HepG2 (cell line): Measurements from ENCODE around the gene GPS1. TPM values are rescaled to one million over a fixed set of nuclear protein-coding genes. Genes with fewer than 3 reads are reported as not detected.

Experiments used
- FOSL2 ChIP-seq: sonication (generic); formaldehyde crosslinking; IDR thresholded peaks from 2 replicates; pipeline ENCODE4 v1.4.0; 2020; ENCODE audit warnings: missing genetic modification reagents
- FOXP1 ChIP-seq, 2 experiments: fragments of 450-650 bp in 1 of 2; IDR thresholded peaks; 2 replicates each; pipeline ENCODE4 v1.6.1; 2017 to 2018; ENCODE audit warnings: antibody characterized with exemption in 1 of 2
- GATAD1 ChIP-seq: IDR thresholded peaks from 2 replicates; pipeline ENCODE4 v1.6.1; 2016; ENCODE audit warnings: missing genetic modification reagents, missing compliant biosample characterization
- HDAC1 ChIP-seq: sonication (generic); formaldehyde crosslinking; IDR thresholded peaks from 2 replicates; pipeline ENCODE4 v1.5.1; 2020; ENCODE audit warnings: mild to moderate bottlenecking, missing genetic modification reagents
- HNRNPLL ChIP-seq: fragments of 200-400 bp; formaldehyde crosslinking; IDR thresholded peaks from 2 replicates; pipeline ENCODE4 v1.6.1; 2017; ENCODE audit warnings: mild to moderate bottlenecking, low read depth, low read length; ENCODE audit not compliant: poor library complexity, severe bottlenecking
- KLF6 ChIP-seq: IDR thresholded peaks from 2 replicates; pipeline ENCODE4 v1.8.0; 2016; ENCODE audit warnings: missing biosample characterization, missing genetic modification reagents
- MIXL1 ChIP-seq: IDR thresholded peaks from 2 replicates; pipeline ENCODE4 v1.6.1; 2016
- MTA1 ChIP-seq: sonication (generic); formaldehyde crosslinking; IDR thresholded peaks from 2 replicates; pipeline ENCODE4 v1.4.0; 2020; ENCODE audit warnings: missing genetic modification reagents, mild to moderate bottlenecking, borderline replicate concordance
- MTF2 ChIP-seq: sonication (generic); formaldehyde crosslinking; IDR thresholded peaks from 2 replicates; pipeline ENCODE4 v1.5.0; 2020; ENCODE audit warnings: missing genetic modification reagents, borderline replicate concordance
- PTBP1 ChIP-seq: fragments of 200-400 bp; formaldehyde crosslinking; IDR thresholded peaks from 2 replicates; pipeline ENCODE4 v1.6.1; 2018; ENCODE audit warnings: low read length, low read depth; ENCODE audit not compliant: poor library complexity, severe bottlenecking
- REL ChIP-seq: sonication (generic); formaldehyde crosslinking; conservative IDR thresholded peaks from 2 replicates; pipeline ENCODE4 v1.8.0; 2022; ENCODE audit warnings: mild to moderate bottlenecking, missing genetic modification reagents, moderate library complexity
- TBL1XR1 ChIP-seq: fragments of 150-350 bp; IDR thresholded peaks from 2 replicates; pipeline ENCODE4 v1.6.1; 2014; ENCODE audit warnings: borderline replicate concordance, low read length; ENCODE audit not compliant: partially characterized antibody
- ZBTB38 ChIP-seq: sonication (generic); formaldehyde crosslinking; IDR thresholded peaks from 2 replicates; pipeline ENCODE4 v1.5.1; 2020; ENCODE audit warnings: mild to moderate bottlenecking, missing genetic modification reagents
- ZFP36 ChIP-seq: fragments of 150-350 bp; IDR thresholded peaks from 2 replicates; pipeline ENCODE4 v1.6.1; 2018; ENCODE audit warnings: borderline replicate concordance, low read length, low read depth; ENCODE audit not compliant: partially characterized antibody
- ZMYM4 ChIP-seq: sonication (generic); formaldehyde crosslinking; IDR thresholded peaks from 2 replicates; pipeline ENCODE4 v1.8.1; 2023; ENCODE audit warnings: mild to moderate bottlenecking, missing genetic modification reagents
- ZNF510 ChIP-seq: sonication (generic); formaldehyde crosslinking; IDR thresholded peaks from 2 replicates; pipeline ENCODE4 v1.4.0; 2020; ENCODE audit warnings: low read depth, mild to moderate bottlenecking, missing genetic modification reagents
- ZNF530 ChIP-seq: sonication (generic); formaldehyde crosslinking; IDR thresholded peaks from 2 replicates; pipeline ENCODE4 v1.5.0; 2020; ENCODE audit warnings: low read depth, mild to moderate bottlenecking, missing genetic modification reagents
- ZNF543 ChIP-seq: sonication (generic); formaldehyde crosslinking; IDR thresholded peaks from 2 replicates; pipeline ENCODE4 v1.4.0; 2020; ENCODE audit warnings: mild to moderate bottlenecking, missing genetic modification reagents
- ZNF644 ChIP-seq: IDR thresholded peaks from 2 replicates; pipeline ENCODE4 v1.6.1; 2016; ENCODE audit warnings: low read depth
- ZSCAN30 ChIP-seq: sonication (generic); formaldehyde crosslinking; IDR thresholded peaks from 2 replicates; pipeline ENCODE4 v1.5.0; 2020; ENCODE audit warnings: mild to moderate bottlenecking, missing genetic modification reagents
- polyA plus RNA-seq, 8 experiments: library from polyadenylated mRNA; depleted of rRNA in 3 of 8; stranded (reverse) in 7 of 8; unstranded in 1 of 8; fragments of >200 nt; fragmentation: Illumina TruSeq in 4 of 8; extraction: Trizol in 4 of 8; gene quantifications; 2 replicates each; pipeline versions ENCODE4 v1.2.1 to v1.2.3, GENCODE V29; 2011 to 2016; ENCODE audit warnings: low read depth in 4 of 8, missing spikeins in 1 of 8, mixed read lengths in 1 of 8; ENCODE audit not compliant: insufficient read depth in 1 of 8
- total RNA-seq, 5 experiments: library from RNA; depleted of rRNA; stranded (reverse); fragments of >200 nt; fragmentation: Illumina TruSeq; extraction: Trizol; gene quantifications; 2 replicates each; pipeline ENCODE4 v1.2.3, GENCODE V29; 2016; ENCODE audit warnings: low read depth in 1 of 5
- TF ChIP-seq, protein P1 (sequence below): sonication (generic); formaldehyde crosslinking; IDR thresholded peaks from 2 replicates; pipeline ENCODE4 v1.5.1; 2020; ENCODE audit warnings: missing genetic modification reagents, mild to moderate bottlenecking, borderline replicate concordance
- TF ChIP-seq, protein P2 (sequence below): sonication (generic); formaldehyde crosslinking; IDR thresholded peaks from 2 replicates; pipeline ENCODE4 v1.4.0; 2020; ENCODE audit warnings: missing genetic modification reagents
- TF ChIP-seq, protein P3 (sequence below): sonication (generic); formaldehyde crosslinking; IDR thresholded peaks from 2 replicates; pipeline ENCODE4 v1.5.0; 2020; ENCODE audit warnings: missing genetic modification reagents
- TF ChIP-seq, protein P4 (sequence below): sonication (generic); formaldehyde crosslinking; IDR thresholded peaks from 2 replicates; pipeline ENCODE4 v1.5.0; 2020; ENCODE audit warnings: missing genetic modification reagents
- TF ChIP-seq, protein P5 (sequence below): sonication (generic); formaldehyde crosslinking; IDR thresholded peaks from 2 replicates; pipeline ENCODE4 v1.5.0; 2020; ENCODE audit warnings: missing genetic modification reagents, mild to moderate bottlenecking, borderline replicate concordance

Gene GPS1
- total and polyA plus RNA-seq, 2 of the 13 experiments (the other 11 are each of a cell fraction or from before 2014, with no cell fraction given) = 124 to 128 TPM

DNA sequence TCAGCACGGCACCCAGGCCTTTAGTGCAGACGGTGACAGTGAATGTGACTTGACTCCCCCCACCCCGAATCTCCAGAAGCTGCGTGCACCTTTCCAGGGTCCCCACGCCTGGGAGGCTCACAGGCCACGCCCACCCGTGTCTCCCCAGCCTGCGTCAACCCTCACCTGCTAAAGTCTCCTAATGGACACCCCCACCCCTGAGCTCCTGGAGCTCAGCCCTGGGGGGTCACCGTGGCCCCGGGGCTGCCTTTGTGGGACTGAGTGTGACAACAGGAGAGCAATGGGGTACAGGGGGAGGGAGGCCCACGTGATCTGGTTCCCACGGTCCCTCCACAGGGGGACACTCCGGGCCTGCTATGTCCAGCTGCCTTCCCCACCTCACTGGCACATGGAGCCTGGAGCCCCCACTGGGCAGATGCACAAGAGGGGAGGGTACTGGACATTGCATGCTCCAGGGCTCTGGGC lies 53.8 kb downstream of the GPS1 start (continued):
- TF ChIP-seq MTA1 (CRISPR knock-in tag) (no peak), TBL1XR1 (no peak), HNRNPLL (peak; percentile 11), ZMYM4 (CRISPR knock-in tag) (0 out of 2 replicates have a peak, but pooled peaks have one; percentile 26), ZNF530 (CRISPR knock-in tag) (no peak), ZNF543 (CRISPR knock-in tag) (no peak), ZNF510 (CRISPR knock-in tag) (0 out of 2 replicates have a peak, but pooled peaks have one; percentile 45), ZSCAN30 (CRISPR knock-in tag) (no peak), FOSL2 (CRISPR knock-in tag) (no peak), FOXP1 (IDR thresholded peaks at IDR 0.05) (no peak), FOXP1 (CRISPR knock-in tag; IDR thresholded peaks at IDR 0.05) (no peak), ZFP36 (no peak), ZNF644 (CRISPR knock-in tag) (no peak), PTBP1 (peak; percentile 84), MTF2 (0 out of 2 replicates have a peak, but pooled peaks have one; percentile 83), GATAD1 (CRISPR knock-in tag) (no peak), HDAC1 (CRISPR knock-in tag) (peak; percentile 12; the same call in 1 of the 2 replicates), REL (CRISPR knock-in tag) (peak; percentile 55; the same call in 1 of the 2 replicates), ZBTB38 (CRISPR knock-in tag) (0 out of 2 replicates have a peak, but pooled peaks have one; percentile 8), KLF6 (no peak), MIXL1 (CRISPR knock-in tag) (no peak)
- TF ChIP-seq, protein P1, sequence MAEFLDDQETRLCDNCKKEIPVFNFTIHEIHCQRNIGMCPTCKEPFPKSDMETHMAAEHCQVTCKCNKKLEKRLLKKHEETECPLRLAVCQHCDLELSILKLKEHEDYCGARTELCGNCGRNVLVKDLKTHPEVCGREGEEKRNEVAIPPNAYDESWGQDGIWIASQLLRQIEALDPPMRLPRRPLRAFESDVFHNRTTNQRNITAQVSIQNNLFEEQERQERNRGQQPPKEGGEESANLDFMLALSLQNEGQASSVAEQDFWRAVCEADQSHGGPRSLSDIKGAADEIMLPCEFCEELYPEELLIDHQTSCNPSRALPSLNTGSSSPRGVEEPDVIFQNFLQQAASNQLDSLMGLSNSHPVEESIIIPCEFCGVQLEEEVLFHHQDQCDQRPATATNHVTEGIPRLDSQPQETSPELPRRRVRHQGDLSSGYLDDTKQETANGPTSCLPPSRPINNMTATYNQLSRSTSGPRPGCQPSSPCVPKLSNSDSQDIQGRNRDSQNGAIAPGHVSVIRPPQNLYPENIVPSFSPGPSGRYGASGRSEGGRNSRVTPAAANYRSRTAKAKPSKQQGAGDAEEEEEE = peak; percentile 29; the same call in 1 of the 2 replicates
- TF ChIP-seq, protein P2, sequence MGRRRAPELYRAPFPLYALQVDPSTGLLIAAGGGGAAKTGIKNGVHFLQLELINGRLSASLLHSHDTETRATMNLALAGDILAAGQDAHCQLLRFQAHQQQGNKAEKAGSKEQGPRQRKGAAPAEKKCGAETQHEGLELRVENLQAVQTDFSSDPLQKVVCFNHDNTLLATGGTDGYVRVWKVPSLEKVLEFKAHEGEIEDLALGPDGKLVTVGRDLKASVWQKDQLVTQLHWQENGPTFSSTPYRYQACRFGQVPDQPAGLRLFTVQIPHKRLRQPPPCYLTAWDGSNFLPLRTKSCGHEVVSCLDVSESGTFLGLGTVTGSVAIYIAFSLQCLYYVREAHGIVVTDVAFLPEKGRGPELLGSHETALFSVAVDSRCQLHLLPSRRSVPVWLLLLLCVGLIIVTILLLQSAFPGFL (CRISPR knock-in tag) = no peak
- TF ChIP-seq, protein P3, sequence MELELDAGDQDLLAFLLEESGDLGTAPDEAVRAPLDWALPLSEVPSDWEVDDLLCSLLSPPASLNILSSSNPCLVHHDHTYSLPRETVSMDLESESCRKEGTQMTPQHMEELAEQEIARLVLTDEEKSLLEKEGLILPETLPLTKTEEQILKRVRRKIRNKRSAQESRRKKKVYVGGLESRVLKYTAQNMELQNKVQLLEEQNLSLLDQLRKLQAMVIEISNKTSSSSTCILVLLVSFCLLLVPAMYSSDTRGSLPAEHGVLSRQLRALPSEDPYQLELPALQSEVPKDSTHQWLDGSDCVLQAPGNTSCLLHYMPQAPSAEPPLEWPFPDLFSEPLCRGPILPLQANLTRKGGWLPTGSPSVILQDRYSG = no peak
- TF ChIP-seq, protein P4, sequence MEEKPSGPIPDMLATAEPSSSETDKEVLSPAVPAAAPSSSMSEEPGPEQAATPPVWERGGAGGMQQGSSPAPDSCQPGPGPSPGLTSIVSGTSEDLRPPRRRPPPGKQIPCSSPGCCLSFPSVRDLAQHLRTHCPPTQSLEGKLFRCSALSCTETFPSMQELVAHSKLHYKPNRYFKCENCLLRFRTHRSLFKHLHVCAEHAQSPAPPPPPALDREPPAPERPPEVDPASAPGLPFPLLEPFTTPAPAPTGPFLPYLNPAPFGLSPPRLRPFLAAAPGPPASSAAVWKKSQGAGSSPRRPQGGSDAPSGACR (CRISPR knock-in tag) = peak; percentile 74; the same call in 1 of the 2 replicates
- TF ChIP-seq, protein P5, sequence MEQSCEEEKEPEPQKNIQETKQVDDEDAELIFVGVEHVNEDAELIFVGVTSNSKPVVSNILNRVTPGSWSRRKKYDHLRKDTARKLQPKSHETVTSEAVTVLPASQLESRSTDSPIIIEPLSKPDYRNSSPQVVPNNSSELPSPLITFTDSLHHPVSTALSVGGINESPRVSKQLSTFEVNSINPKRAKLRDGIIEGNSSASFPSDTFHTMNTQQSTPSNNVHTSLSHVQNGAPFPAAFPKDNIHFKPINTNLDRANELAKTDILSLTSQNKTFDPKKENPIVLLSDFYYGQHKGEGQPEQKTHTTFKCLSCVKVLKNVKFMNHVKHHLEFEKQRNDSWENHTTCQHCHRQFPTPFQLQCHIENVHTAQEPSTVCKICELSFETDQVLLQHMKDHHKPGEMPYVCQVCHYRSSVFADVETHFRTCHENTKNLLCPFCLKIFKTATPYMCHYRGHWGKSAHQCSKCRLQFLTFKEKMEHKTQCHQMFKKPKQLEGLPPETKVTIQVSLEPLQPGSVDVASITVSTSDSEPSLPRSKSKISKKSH (CRISPR knock-in tag) = peak; percentile 72; the same call in 1 of the 2 replicates
